Brain microvascular endothelial cell (primary cell): ENCODE data around the gene SPRED2.
A peak's percentile ranks its signal among the peaks of the same experiment; 100 is the strongest.
"Not testable (repeated sequence)": the region's sequence is repeated elsewhere in the genome, so short reads cannot be mapped to it uniquely, and the experiment has no call there.

Experiments
- DNase-seq: peaks from one replicate; pipeline ENCODE4 v3.0.0-alpha.2; 2020
- H3K27ac ChIP-seq: fragments of 250-450 bp; sonication (Bioruptor Pico); 2 replicates; pipeline ENCODE4 v1.5.1; 2020; ENCODE audit warnings: mild to moderate bottlenecking, moderate library complexity
- H3K27me3 ChIP-seq: fragments of 250-450 bp; sonication (Bioruptor Pico); replicated peaks from 2 replicates; pipeline ENCODE4 v1.5.1; 2020; ENCODE audit warnings: mild to moderate bottlenecking
- H3K36me3 ChIP-seq: fragments of 250-450 bp; sonication (Bioruptor Pico); replicated peaks from 2 replicates; pipeline ENCODE4 v1.5.1; 2020; ENCODE audit warnings: mild to moderate bottlenecking
- H3K4me3 ChIP-seq: 2 replicates; pipeline ENCODE4 v1.5.1; 2011; ENCODE audit warnings: low read depth, mild to moderate bottlenecking, control low read depth, low read length, moderate library complexity
- CTCF ChIP-seq: IDR thresholded peaks from 2 replicates; pipeline ENCODE4 v1.5.1; 2011; ENCODE audit warnings: low read depth, mild to moderate bottlenecking, moderate library complexity, low read length, control low read depth, inconsistent platforms; ENCODE audit errors: missing control alignments
- in situ Hi-C: cut with HindIII; loops from 2 replicates; pipeline ENCODE4 v1.10.0; 2017; ENCODE audit warnings: low sequenced_read_pairs, low pct_ligation_motif_present

Gene SPRED2

GRCh38 chr2:65320946-65321345 is 111.5 kb downstream of the SPRED2 start:
- in situ Hi-C loops = no loop called here
- Histone ChIP-seq H3K36me3 (peaks cover 20% of the 10 kb centered on the region), H3K27ac (peak overlapping the region; percentile 98), H3K27me3 (no peaks in the 10 kb centered on the region), H3K4me3 (no peak overlapping the region)
- DNase-seq = no peak
- no peak for TF ChIP-seq CTCF

- DNase-seq = peak; percentile 91
- H3K4me3 ChIP-seq = peak overlapping the region; percentile 3
- H3K27me3 ChIP-seq = no peaks in the 10 kb centered on the region
- peaks cover 21% of the 10 kb centered on the region for H3K36me3 ChIP-seq
- peak overlapping the region; percentile 98 for H3K27ac ChIP-seq
- peak; percentile 88 for TF ChIP-seq CTCF
- in situ Hi-C loops = no loop called here
Measured at GRCh38 chr2:65320042-65320725, 112.2 kb downstream of the SPRED2 start.

- Histone ChIP-seq H3K27ac (peak overlapping the region; percentile 98), H3K36me3 (peaks cover 22% of the 10 kb centered on the region), H3K27me3 (no peaks in the 10 kb centered on the region), H3K4me3 (no peak overlapping the region)
- no peak for DNase-seq
- no peak for TF ChIP-seq CTCF
- in situ Hi-C loops = no loop called here
Measured at GRCh38 chr2:65319674-65320041, 112.7 kb downstream of the SPRED2 start.

GRCh38 chr2:65319072-65319673 is 113.2 kb downstream of the SPRED2 start:
- Histone ChIP-seq H3K27ac (peak overlapping the region; percentile 98), H3K27me3 (no peaks in the 10 kb centered on the region), H3K36me3 (peaks cover 25% of the 10 kb centered on the region), H3K4me3 (no peak overlapping the region)
- DNase-seq = no peak
- no peak for TF ChIP-seq CTCF
- in situ Hi-C loops = no loop called here

GRCh38 chr2:65317841-65318240 is 114.6 kb downstream of the SPRED2 start:
- Histone ChIP-seq H3K27me3 (no peaks in the 10 kb centered on the region), H3K27ac (no peak overlapping the region), H3K36me3 (peaks cover 38% of the 10 kb centered on the region), H3K4me3 (no peak overlapping the region)
- in situ Hi-C loops = no loop called here
- no peak for DNase-seq
- TF ChIP-seq CTCF = no peak

- in situ Hi-C loops, H3K27ac ChIP-seq, H3K27me3 ChIP-seq, H3K4me3 ChIP-seq, DNase-seq: not testable (repeated sequence)
- H3K36me3 ChIP-seq = peaks cover 43% of the 10 kb centered on the region
Measured at GRCh38 chr2:65317351-65317750, 115.0 kb downstream of the SPRED2 start.
